GM18858 (cell line): ENCODE measurements around the gene CDC25B.

ENCODE experiments used
- ATAC-seq: cut with Tn5 transposase; IDR thresholded peaks from one replicate; pipeline ENCODE4 v1.9.1; 2021; ENCODE audit not compliant: unreplicated experiment

The CDC25B gene

DNA sequence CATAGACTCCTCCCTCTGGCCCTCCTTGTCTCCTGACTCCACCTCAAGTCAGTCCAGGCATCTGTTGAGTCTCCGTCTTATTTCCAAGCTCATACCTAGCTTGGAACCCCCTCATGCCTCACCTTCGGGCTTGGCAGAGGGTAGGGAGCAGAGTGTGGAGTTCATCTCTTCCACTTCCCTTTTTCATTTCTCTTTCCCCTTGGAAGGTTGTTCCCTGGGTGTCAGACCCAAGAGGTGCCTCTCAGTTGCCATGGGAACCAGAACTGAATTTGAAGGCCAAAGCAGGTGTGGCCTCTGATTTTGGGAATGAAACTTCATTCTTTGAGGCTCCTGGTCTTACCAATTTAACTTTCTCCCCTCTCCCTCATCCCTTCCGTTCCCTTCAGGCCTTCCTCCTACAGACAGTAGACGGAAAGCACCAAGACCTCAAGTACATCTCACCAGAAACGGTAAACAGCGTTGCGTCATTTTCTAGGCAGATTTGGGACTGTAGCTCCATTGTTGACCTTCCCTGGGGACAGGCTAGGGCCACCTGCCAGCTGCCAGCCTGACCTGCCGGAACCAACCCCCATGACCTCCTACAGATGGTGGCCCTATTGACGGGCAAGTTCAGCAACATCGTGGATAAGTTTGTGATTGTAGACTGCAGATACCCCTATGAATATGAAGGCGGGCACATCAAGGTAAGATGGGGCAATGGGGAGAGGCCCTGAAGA is 6.6 kb downstream of the CDC25B start:
- ATAC-seq: no peak

DNA sequence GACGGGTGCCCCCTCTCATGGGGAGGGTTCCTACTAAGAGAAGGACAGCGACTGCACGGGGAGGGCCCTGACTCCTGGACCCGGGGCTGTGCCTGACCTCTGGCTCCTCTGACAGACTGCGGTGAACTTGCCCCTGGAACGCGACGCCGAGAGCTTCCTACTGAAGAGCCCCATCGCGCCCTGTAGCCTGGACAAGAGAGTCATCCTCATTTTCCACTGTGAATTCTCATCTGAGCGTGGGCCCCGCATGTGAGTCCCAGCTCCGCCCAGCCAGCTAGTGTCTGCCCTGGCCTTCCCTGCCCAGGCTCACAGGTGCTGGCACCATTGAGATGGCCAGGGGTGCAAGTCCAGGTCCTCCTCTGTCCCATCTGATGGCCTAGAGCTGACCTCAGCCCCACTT is 7.2 kb downstream of the CDC25B start:
- ATAC-seq: no peak

DNA sequence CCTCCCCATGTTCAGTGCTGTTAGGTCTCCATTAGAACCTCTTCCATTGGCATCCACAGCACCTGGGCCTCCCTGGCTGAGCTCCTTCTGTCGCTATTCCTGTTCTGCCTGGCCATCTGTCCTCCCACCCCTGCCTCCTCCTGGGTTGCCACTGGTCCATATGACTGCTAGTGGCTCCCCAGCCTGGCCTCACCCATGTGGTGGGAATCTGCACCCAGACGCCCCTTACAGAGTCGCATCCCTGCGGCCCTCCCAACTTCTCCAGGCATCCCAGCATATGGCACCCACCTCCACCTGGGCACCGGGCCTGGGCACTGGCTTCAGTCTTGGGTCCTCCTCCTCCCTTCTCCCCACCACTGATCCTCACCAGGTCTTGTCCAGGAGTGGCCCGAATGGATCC is 7.7 kb downstream of the CDC25B start:
- ATAC-seq: no peak

DNA sequence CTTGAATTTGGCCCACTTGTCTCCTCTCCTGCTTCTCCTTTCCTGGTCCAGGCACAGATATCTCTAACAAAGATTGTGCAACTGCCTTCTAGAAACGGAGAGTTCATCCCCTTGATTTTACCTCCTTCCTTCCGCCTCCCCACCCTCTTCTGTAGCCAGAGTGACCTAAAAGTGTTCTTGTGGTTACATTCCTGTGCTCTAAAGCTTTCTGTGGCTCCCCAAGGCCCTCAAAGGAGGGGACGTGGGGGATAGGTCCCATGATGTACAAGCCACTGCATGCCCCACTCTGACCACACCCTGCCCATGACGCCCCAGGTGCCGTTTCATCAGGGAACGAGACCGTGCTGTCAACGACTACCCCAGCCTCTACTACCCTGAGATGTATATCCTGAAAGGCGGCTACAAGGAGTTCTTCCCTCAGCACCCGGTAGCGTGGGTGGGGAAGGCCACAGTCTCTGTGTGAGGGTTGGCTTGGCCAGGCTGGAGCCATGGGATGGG is 8.2 kb downstream of the CDC25B start:
- ATAC-seq: no peak

DNA sequence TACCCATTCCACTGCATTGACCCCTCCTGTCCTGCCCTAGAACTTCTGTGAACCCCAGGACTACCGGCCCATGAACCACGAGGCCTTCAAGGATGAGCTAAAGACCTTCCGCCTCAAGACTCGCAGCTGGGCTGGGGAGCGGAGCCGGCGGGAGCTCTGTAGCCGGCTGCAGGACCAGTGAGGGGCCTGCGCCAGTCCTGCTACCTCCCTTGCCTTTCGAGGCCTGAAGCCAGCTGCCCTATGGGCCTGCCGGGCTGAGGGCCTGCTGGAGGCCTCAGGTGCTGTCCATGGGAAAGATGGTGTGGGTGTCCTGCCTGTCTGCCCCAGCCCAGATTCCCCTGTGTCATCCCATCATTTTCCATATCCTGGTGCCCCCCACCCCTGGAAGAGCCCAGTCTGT is 8.7 kb downstream of the CDC25B start:
- ATAC-seq: no peak

DNA sequence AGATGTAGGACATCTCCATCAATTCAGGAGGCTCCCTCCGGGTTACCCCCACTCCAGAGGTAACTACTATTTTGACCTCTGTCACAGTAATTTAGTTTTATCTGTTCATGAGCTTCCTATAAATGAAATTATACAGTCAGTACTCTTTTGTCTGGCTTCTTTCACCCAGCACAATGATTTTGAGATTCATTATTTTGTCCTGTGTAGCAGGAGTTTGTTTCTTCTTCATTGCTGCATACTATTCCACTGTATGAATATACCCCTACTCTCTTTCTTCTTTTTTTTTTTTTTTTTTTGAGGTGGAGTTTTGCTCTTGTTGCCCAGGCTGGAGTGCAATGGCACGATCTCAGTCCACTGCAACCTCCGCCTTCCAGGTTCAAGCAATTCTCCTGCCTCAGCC is 12.4 kb downstream of the CDC25B start:
- no peak for ATAC-seq

DNA sequence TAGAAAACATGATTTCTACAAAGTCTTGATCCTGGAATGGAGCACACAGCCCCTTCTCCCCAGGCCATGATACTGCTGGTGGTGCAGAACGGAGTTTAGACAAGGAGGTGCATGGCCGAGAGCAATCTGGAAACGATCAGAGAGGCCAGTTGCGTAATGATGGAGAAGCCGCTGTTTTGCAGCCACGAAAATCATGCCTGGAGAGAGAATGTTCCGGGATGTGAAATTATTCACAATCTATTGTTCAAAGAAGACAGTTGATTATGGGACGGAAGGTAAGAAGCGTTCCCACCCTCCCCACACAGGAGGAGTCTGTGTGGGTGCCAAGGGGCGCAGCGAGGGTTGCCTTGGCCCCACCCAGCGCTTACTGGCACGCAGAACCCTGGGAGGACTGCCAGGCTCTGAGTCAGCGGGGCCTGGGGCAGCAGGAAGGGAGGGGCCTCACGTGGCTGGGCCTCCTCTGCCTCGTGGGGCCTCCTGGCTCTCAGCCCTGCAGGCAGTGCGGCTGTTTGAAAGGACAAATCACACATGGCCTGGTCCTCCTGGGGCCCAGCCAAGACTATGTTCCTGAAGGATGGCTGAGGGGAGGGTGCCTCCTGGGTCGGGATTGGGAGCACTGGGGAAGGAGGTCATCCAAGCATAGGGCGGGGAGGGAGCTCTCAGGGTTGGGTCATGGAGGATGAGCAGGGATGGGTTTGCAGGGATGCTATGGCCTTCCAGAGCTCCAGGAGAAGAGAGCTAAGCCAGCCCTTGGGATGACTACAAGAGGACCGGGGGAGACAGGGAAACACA is 15.6 kb downstream of the CDC25B start:
- no peak for ATAC-seq

DNA sequence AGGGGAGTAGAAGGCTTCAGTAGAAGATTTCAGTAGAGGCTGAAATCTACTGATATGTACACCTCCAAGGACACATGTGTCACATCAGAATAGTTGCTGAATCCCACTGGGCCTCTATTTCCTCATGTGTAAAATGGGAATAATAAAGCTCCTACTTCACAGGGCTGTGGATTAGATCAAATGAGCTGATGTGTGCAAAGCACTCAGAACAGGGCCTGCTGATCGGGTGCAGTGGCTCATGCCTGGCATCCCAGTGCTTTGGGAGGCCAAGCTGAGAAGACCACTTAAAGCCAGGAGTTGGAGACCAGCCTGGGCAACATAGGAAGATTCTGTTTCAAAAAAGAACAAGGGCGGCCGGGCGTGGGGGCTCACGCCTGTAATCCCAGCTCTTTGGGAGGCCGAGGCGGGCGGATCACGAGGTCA is 16.2 kb downstream of the CDC25B start:
- no peak for ATAC-seq

DNA sequence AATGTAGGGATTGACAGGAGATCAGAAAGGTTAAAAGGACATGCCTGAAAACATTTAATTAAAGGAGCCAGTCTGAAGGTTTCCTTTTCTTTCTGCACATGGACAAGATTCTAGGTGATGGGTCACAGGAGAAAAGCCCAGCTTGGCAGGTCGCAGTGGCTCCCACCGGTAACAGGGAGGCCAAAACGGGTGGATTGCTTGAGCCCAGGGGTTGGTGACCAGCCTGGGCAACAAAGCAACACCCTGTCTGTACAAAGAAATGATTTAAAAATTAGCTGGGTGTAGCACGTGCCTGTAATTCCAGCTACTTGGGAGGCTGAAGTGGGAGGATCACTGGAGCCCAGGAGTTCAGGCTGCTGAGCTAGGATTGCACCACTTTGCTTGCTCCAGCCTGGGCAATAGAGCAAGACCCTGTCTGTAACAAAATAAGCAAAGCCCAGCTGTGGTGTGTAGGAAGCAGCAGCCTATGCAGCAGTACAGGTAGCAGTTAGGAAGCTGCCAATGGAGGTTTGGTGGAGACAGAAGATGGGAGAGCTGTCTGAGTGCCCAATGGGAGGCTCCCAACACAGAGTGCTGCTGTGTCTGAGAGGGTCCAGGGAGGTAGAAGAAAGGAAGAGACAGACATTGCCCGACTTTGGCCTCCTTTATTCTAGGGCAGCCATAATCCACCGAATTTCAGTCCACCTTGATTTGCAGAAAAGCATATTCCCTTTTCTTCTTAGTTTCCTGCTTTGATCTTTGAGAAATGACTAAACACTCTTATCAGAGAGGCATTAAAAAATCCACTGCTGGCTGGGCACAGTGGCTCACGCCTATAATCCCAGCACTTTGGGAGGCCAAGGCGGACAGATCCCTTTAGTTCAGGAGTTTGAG is 17.1 kb downstream of the CDC25B start:
- no peak for ATAC-seq

DNA sequence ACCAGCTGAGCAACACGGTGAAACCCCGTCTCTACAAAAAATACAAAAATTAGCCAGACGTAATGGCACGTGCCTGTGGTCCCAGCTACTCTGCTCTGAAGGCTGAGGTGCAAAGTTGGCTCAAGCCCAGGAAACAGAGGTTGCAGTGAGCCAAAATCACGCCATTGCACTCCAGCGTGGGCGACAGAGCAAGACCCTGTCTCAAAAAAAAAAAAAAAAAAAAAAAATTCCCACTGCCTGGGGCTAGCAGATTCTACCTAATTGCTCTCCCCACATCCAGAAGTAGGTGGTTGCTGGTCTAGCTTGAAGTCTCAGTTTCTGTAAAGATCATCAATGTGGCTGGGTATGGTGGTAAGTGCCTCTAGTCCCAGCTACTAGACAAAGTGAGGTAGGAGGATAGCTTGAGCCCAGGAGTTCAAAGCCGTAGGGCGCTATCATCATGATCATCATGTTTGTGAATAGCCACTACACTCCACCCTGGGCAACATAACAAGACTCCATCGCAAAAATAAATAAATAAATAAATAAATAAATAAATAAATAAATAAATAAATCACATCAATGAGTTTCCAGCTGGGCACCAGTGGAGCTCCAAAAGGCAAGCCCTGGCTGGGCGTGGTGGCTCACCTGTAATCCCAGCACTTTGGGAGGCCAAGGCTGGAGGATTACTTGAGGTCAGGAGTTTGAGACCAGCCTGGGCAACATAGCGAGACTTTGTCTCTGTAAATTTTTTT is 17.9 kb downstream of the CDC25B start:
- no peak for ATAC-seq

DNA sequence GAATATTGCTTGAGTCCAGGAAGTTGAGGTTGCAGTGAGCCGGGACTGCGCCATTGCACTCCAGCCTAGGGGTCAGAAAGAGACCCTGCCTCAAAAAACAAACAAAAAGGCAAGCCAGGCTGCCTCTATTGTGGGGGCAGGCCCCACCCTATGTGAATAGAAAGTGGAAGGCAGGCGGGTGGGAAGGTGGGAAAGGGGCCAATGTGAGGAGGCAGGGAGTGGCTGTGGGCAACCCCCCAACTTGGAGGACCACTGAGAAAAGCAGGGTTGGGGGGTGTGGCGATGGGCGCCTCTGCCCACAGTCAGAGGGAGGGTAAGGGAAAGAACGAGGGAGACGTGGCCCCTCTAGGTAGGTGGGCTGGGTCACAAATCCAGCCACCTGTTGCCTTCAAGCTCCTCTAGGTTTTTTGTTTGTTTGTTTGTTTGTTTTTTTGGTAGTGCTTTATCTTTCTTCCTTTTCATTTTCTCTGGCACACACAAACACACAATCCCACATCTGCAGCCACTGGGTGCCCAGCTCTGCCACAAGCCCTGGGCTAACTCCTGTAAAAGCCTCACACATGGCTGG is 18.9 kb downstream of the CDC25B start:
- no peak for ATAC-seq

DNA sequence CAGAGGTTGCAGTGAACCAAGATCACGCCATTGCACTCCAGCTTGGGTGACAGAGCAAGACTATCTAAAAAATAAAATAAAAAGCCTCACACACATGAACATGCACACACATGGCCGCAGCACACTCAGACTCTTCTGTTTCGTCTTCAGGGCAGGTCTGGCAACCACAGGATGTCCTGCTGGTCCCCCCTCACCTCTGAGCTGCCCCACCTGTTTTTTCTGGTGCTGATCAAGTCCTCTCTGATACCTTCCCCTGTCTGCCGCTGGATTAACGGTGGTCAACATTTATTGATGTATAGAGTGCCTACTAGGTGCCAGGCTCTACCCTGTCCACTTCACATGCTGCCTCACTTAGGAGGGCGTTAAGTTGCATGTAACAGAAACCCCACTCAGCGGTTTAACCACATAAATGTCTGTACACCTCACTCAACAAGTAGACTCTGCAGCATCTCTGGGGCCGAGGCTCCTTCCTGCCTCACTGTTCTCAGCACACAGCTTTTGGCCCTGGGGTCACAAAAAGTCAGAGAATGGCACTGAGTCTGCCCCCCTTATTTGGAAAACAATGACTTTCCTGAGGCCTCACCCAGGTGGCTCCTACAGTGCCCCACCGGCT is 19.7 kb downstream of the CDC25B start:
- no peak for ATAC-seq

DNA sequence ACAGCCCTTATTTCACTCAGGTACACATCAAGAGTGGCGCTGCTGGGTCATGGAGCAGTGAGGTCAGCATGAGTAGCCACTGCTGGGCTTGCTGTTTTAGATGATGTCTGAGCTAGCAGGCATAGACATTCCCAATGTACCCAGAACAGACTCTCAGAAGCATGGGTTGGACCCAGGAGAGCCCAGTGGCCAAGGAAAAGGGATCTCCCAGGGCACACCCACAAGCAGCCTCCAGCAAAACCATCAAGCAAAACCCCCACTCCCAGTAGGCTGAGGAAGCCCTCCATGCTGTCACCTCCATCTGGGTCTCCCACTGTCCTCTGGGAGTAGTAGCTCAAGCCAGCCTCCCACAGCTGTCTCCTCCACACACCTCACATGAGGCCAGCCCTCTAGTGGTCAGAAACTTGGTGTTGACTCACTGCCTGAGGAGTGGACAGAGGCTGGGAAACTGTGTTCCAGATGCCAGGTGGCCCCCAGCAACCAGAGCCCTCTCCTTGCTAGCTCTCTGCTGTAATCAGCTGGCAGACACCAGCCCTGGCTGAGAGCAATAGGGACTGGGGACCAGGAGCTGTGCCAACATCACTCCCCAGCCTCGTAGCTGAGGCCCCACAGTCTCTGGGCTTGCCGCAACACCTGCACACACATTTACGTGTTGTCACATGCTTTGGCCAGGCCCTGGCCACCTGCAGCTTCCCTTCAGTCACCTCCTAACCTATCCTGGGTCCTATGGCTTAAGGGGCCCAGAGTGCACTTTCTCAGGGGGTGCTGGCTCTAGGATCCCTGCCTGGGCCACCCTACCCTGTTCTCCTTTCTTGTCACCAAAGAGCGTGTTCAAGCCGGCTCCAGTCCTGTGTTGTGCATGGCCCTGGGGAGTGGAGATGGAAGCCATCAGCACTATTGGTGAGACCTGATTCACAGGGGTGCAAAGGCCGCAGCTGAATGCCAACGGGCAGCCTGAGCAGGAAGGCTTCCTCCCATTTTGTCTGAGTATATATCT is 22.3 kb downstream of the CDC25B start:
- no peak for ATAC-seq

DNA sequence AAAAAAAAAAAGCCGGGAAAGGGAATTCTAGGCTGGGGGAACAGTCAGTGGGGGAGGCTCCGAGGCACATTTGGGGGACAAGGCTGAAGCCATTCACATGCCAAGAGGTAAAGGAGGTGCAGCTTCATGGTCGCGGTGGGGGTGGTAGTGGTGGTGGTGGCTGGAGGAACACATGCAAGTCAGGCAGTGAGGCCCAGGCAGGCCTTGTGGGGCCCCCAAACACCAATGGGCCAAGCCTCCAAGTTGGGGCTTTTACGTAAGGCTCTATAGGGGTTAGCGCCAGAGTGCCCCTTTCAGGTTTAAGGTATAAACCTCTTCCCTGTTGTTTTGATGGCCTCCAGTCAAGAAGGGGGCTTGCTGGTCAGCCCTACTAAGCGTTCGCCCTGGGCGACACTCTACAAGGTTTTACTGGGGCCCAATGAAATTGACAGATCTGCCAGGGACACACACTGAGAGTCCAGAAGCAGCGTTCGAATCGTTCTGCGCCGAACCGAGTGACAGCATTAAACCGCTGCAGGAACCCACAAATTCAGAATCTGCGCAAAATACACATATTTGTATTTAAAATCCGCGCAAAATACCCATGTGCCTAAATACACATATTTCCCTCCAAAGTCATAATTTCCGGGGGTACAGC is 23.4 kb downstream of the CDC25B start:
- ATAC-seq: no peak

DNA sequence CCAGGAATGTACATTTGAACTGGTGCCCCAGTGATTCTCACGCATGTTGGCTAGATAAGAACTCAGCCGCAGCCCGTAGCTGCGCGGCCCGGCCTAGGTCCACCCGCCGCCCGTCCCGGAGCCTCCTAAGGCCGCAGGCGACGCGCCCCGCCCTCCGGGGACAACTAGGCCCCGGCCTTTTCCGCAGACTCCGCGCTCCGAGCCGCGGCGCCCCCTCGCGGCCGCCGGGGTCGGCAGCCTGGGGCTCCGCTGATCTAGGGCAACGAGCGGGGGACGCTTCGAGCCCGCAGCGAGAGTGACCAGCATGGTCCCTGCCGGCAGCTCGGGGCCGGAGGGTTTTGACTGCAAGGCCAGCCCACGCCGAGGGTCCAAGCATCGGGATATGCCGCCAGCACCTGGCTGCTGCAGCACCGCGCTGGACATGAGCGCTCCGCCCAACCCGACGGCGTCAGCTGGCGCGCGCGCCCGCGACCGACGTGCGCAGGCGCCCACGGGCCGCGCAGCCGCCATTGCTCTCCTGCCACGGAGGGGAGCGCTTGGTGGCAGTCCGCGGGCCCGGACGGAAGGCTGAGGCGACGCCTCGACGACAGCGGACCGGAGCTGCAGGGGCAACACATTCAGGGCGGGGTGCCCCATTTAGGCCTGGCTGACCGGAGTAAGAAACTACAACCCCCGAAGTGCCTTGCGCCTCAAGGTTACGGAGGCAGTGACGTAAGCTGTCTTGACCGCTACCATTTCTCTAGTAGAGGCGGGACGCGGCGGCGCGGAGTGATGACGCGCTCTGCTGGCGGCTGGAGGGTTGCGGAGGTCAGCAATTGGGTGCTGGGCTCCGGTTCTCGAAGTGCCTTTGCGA is 24.2 kb downstream of the CDC25B start, which contains the start of gene AP5S1:
AP5S1 (plus strand) TSS at position 500 of the 853 bp plus-strand sequence. CDS start 1,571 bp downstream, outside the sequence.
- peak; percentile 52 for ATAC-seq

DNA sequence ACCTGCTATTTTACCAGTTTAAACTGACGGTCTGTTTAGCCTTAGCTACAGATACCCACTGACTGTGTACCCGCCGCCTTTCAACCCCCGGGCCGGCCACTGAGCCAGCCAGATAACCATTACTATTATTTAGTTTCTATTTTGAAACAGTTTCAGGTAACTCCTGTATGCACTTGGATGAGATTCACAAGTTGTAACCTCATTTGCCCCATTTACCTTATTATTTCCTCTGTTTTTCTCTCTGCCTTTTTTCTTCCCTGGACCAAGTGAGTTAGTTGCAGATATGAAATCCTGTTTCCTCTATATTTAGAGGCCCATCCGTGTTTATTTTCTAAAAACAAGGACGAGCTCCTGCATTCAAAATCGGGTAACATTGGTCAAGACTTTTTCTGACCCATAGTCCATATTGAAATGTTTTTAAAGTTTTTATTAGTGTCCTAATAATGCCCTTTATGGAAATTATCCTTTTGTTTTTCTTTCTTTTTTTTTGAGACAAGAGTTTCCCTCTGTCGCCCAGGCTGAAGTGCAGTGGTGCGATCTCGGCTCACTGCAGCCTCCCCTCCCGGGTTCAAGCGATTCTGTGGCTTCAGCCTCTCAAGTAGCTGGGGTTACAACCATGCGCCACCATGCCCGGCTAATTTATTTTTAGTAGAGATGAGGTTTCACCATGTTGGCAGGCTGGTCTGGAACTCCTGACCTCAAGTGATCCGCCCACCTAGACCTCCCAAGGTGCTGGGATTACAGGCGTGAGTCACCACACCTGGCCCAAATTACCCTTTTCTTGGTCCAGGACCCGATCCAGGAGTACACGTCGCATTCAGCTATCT is 25.0 kb downstream of the CDC25B start:
- ATAC-seq: no peak
